H54 (cell line): ENCODE data around the gene HDAC1.
A peak's percentile ranks its signal among the peaks of the same experiment; 100 is the strongest.

Experiments
- DNase-seq: peaks from one replicate; pipeline ENCODE4 v3.0.0; 2011; ENCODE audit warnings: low spot score, mixed read lengths; ENCODE audit not compliant: insufficient read length
- FAIRE-seq: peaks from 3 replicates; lab custom pipeline; 2011; peaks lifted over from hg19 to GRCh38; lab: Jason Lieb, UNC
- POLR2A ChIP-seq: IDR thresholded peaks from 2 replicates; pipeline ENCODE4 v1.6.1; 2011; ENCODE audit warnings: low read depth, mild to moderate bottlenecking, low read length

HDAC1 gene

DNA sequence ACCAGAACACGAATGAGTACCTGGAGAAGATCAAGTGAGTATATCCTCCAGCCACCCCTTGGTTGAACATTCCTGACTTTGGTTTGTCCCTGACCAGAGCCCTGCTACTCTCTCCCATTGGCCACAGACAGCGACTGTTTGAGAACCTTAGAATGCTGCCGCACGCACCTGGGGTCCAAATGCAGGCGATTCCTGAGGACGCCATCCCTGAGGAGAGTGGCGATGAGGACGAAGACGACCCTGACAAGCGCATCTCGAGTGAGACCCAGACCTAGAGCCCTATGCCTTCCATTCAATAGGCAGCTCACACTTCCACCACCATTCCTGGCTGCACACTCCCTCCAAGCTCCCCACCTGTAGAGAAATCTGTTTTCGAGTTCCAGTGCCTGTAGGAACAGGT lies 39.7 kb downstream of the HDAC1 start:
- no peak for TF ChIP-seq POLR2A
- DNase-seq (no peak), FAIRE-seq (no peak)

DNA sequence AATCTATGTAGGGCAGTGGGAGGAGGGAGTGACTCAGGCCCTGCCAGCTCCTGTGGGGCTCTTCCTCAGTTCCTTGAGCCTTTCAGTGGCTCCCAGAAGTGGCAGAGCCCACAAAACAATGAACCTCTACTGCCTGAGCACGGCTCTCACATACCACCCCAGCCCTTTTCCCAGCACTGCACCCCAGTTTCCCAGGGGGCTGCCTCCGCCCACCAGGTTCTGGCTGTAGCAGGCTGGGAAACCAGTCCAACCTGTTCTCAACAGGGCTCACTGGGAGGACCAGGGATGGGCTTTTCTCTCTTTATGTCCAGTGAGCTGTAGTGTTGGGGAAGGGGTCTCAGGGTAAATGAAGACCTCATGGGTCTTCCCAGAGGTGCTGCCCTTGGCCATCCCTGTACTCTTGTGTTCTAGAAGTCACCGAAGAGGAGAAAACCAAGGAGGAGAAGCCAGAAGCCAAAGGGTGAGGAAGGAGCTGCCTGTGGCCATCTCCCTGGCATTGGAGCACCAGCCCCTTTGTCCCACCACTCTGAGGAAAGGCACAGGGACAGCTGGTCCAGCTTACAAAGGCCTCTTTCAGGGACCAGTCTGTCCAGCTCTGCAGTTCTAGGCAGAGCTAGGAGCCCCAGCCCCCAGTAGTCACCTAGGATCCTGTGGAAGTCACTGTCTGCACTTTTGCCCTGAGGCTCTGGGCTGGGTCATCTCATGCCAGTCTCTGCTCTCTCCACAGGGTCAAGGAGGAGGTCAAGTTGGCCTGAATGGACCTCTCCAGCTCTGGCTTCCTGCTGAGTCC lies 40.6 kb downstream of the HDAC1 start:
- FAIRE-seq (no peak), DNase-seq (no peak)
- TF ChIP-seq POLR2A: no peak

DNA sequence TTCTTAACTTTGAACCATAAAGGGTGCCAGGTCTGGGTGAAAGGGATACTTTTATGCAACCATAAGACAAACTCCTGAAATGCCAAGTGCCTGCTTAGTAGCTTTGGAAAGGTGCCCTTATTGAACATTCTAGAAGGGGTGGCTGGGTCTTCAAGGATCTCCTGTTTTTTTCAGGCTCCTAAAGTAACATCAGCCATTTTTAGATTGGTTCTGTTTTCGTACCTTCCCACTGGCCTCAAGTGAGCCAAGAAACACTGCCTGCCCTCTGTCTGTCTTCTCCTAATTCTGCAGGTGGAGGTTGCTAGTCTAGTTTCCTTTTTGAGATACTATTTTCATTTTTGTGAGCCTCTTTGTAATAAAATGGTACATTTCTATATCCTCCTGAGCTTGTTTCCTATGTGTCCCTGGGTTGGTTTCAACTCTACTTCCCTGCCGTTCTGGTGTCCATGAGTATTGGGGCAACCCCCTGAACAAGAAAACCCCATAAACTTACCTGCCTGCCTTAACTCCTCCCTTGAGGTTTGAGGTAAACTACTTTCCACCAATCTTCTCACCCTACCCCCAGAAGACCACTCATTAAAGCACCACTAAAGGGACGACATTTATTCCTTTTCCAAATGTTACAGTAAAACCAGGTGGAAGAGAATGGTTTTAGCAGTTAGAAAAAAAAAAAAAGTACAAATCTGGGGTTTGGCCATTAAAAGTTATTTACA lies 41.5 kb downstream of the HDAC1 start:
- no peak for TF ChIP-seq POLR2A
- DNase-seq: no peak
- FAIRE-seq: no peak

GRCh38 chr1:32334274-32334861 lies 42.5 kb downstream of the HDAC1 start:
- no peak for TF ChIP-seq POLR2A
- no peak for DNase-seq
- FAIRE-seq: no peak

- DNase-seq (no peak), FAIRE-seq (no peak)
- no peak for TF ChIP-seq POLR2A
Measured at GRCh38 chr1:32334864-32335534, 43.1 kb downstream of the HDAC1 start.

DNA sequence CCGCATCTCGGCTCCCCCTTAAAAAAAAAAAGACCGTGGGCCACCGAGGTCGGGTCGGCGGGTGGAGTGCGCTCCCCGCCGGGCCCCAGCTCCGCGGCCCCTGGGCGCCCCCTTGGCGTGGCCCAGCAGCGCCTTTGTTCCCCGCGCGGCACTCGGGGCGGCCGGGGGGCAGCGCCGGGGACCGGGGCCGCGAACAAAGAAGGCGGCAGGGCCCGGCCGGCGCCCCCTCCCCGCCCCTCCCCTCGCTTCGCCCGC lies 43.6 kb downstream of the HDAC1 start:
- DNase-seq: no peak
- no peak for TF ChIP-seq POLR2A
- no peak for FAIRE-seq

DNA sequence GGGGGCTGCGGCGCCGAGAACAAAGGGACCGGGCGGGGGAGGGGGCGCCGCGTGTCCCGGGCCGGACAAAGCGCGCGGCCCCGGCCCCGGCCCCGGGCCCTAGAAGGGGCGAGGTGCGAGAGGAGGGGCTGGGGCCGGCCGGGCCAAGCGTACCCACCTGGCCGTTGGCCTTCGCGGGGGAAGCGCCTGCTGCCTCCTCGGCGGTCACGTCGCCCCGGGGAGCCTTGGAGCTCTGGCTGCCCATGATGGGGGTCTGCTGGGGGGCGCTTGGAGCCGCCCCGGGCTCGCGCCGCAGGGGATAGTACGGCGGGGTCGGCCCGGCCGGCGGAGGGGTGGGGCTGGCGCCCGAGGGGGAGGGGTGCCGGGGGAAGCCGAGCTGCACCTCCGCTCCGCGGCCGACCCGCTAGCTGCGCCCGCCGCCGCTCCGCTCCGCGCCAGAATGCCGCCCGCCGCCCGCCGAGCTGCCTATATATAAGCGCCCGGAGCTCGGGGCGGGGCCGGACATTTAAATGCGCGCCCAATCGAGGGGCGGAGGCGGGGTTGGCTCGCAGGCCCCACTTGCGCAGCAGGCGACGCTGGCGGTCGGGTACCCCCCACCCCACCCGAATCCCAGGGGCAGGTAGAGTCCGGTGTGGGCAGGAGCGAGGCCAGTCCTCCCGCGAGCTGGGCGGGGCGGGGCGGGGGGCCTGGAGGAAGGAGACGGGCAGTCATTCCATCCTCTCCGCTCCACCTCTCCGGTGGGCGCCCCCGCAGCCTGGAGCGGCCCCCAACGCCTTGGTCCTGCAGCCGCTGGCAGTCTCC lies 44.1 kb downstream of the HDAC1 start, which contains the start of gene MARCKSL1:
MARCKSL1 (minus strand) TSS at position 444 of the 801 bp plus-strand sequence; CDS start at position 244, 200 bp downstream.
- no peak for FAIRE-seq
- no peak for DNase-seq
- peak; percentile 81 for TF ChIP-seq POLR2A

DNA sequence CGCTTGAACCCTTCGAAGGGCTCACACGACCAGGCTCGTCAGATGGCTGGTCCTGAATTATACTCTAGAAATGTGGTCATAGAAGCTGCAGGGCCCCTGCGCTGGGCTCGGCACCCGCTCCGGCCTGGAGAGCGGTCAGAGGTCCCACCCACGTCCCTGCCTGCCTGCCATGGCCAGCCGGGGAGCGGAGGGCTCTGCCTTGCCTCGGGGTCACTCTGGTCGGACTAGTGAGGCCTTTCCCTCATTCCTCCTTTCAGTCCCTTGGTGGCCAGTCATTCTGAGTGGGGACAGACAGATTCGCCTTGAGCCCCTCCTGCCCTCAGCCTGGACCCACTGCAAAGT lies 44.7 kb downstream of the HDAC1 start:
- FAIRE-seq: no peak
- no peak for TF ChIP-seq POLR2A
- DNase-seq: no peak

DNA sequence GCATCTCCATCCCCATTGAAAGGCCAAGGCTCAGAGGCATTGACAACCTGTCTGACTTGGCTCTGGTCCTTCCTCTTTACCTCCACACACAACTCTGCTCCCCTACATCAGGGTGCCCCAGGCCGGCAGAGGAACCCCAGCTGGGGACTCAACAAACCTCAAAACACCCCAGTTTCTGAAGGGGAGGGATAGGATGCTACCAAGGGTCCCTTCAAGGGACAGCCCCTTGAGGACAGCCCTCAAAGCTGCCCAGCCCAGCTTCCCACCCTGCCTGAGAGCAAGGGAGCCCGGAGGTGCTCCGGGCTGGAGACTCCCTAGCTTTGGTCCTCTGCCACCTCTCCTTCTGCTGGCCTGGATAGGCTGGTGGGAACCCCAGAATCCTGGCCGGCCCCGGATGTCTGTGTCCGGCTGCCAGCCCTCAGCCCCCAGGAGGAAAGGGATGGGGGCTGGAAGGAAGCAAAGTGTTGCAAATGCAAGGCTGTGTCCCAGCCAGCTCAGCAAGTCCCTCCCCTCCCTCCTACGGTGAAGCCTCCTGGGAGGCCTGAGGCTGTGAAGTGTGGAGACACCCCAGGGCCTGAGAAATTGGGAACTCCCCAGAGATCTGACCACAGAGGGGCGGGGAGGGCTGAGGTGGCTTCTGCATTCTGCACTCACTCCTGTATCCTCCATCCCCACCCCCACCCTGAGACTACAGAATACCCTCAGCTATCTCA lies 45.2 kb downstream of the HDAC1 start:
- DNase-seq (peak; percentile 79), FAIRE-seq (peak; percentile 88)

GRCh38 chr1:32337855-32338636 lies 46.2 kb downstream of the HDAC1 start:
- FAIRE-seq (peak; percentile 69), DNase-seq (no peak)
- TF ChIP-seq POLR2A: no peak

More for the DNA sequence above, 45.2 kb downstream of the HDAC1 start:
- no peak for TF ChIP-seq POLR2A

GRCh38 chr1:32338637-32339145 lies 46.8 kb downstream of the HDAC1 start:
- DNase-seq (no peak), FAIRE-seq (no peak)
- no peak for TF ChIP-seq POLR2A
